Pericardium fibroblast (primary cell): ENCODE measurements around the gene PLK4. TPM values are rescaled to one million over a fixed set of nuclear protein-coding genes. Genes with fewer than 3 reads are reported as not detected.

ENCODE experiments used
- total RNA-seq: library from RNA; depleted of rRNA; stranded (reverse); fragments of >200 nt; gene quantifications from 2 replicates; pipeline ENCODE4 v1.2.3, GENCODE V29; 2015

Gene PLK4
- 1.9 and 3.9 TPM in 2 replicates for total RNA-seq

DNA sequence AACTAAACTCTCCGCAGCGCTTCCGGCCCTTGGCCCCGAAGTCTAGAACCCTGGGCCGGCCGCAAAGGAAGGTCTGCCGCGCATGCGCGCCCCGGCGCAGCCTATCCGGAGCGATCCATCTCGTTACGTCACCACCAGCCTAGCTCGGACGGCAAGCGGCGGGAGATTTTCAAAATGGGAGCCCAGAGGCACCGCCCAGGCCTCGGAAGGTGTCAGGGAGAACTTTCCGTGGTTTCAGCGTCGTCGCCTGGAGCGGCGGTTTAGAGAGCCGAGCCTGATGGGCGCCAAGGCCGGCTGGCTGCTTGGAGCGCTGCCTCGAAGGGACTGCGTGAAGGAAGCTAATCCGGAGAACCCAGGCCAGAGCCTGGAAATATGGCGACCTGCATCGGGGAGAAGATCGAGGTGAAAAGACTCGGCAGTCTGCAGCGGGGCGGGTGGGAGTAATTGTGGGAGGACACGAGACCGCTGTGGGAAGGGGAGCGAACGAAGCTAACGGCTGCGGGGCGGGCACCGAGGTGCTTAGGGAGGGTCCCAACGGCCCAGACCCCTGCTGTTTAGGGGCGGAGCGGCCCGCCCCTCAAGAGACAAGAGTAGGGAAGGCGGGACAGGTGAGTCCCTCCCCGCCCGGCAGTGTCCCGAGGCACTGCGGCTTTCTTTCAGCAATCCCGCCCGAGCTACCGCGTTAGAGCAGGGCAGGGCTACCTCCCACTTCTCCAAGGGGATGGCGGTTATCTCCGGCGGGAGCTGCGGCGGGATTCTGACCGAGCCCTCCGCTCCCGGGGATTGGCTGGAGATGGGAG is at the start of gene PLK4:
TSS of gene PLK4 (plus strand) at position 131 of the 800 bp plus-strand sequence. CDS start at position 373, 242 bp downstream.

Other genes starting within 250 kb of the PLK4 start
- gene INTU, start 247.9 kb upstream of the PLK4 start, total RNA-seq: 1.5 TPM in 2 replicates
- gene SLC25A31, start 150.5 kb upstream of the PLK4 start, total RNA-seq: not detected in 2 replicates
- gene HSPA4L, start 98.6 kb upstream of the PLK4 start, total RNA-seq: 0.35 and 0.85 TPM in 2 replicates
- gene MFSD8, start 84.3 kb downstream of the PLK4 start, total RNA-seq: 5.6 and 11.7 TPM in 2 replicates
- gene ABHD18, start 84.5 kb downstream of the PLK4 start, total RNA-seq: 2.6 and 5.5 TPM in 2 replicates
- gene LARP1B, start 180.4 kb downstream of the PLK4 start, total RNA-seq: 13.7 and 14.7 TPM in 2 replicates